ENCODE data around the gene DEGS1. TPM values are rescaled to one million over a fixed set of nuclear protein-coding genes. Genes with fewer than 3 reads are reported as not detected.

DEGS1 gene
- total and polyA plus RNA-seq, 2 experiments from 2014 or later, result 88.7 to 107 TPM

DNA sequence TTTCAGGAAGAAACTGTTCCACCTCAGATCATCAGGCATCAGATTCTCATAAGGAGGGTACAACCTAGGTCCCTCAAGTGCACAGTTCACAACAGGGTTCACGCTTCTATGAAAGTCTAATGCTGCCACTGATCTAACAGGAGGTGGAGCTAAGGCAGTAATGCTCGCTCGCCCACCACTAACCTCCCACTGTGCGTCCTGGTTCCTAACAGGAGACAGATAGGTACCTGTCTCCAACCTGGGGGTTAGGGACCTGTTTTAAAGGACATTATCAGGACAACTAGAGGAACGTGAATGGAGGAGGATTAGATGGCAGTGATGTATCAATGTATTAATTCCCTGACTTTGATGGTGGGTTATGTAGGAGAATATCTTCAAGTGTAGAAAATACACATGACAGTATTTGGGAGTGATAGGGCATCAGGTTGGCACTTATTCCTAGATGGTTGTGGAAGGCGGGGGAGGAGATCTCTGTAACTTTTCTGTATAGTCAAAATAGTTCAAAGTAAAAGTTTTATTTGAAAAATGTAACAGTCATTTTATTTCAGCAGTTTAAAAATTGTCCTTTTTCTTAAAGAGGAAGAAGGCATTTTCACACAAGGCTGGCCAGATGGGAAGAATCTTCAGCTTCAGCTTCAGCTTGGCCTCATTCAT, 43.9 kb downstream of the DEGS1 start:
- Histone ChIP-seq H3K27ac (no peak overlapping the region), H3K27me3 (no peaks in the 10 kb centered on the region), H3K79me2 (no peaks in the 10 kb centered on the region), H3K36me3 (replicated peaks; ENCODE audit: insufficient read depth, low read depth) (no peaks in the 10 kb centered on the region), H3K4me3 (no peak overlapping the region), H3K9me2 (replicated peaks; ENCODE audit: insufficient read depth) (no peaks in the 10 kb centered on the region), H3K4me2 (no peak overlapping the region), H2AFZ (no peak overlapping the region), H3K4me1 (ENCODE audit: insufficient read depth) (peaks cover 8% of the 10 kb centered on the region), H3K9me3 (ENCODE audit: low read depth) (no peaks in the 10 kb centered on the region), H4K20me1 (ENCODE audit: insufficient read depth, poor library complexity, severe bottlenecking) (no peaks in the 10 kb centered on the region)
- TF ChIP-seq EZH2 (IDR thresholded peaks at IDR 0.05; ENCODE audit: borderline replicate concordance), result no peak
- WGBS (ENCODE audit: low lambda C conversion rate, missing lambda C conversion rate), result 92% methylated on average over 6 of the region's 6 CpGs
- DNase-seq (ENCODE audit: low spot score), result no peak

- no peak overlapping the region for H3K27ac ChIP-seq
- no peak overlapping the region for H2AFZ ChIP-seq
- DNase-seq (ENCODE audit: low spot score), result no peak
- no peaks in the 10 kb centered on the region for H3K36me3 ChIP-seq (replicated peaks; ENCODE audit: insufficient read depth, low read depth)
- H3K9me2 ChIP-seq (replicated peaks; ENCODE audit: insufficient read depth), result no peaks in the 10 kb centered on the region
- H3K4me1 ChIP-seq (ENCODE audit: insufficient read depth), result no peaks in the 10 kb centered on the region
- no peaks in the 10 kb centered on the region for H4K20me1 ChIP-seq (ENCODE audit: insufficient read depth, poor library complexity, severe bottlenecking)
- TF ChIP-seq CTCF (IDR thresholded peaks at IDR 0.05; ENCODE audit: poor library complexity) (no peak), EZH2 (IDR thresholded peaks at IDR 0.05; ENCODE audit: borderline replicate concordance) (no peak), EZH2phosphoT487 (IDR thresholded peaks at IDR 0.05; ENCODE audit: low read depth, severe bottlenecking, unreplicated experiment) (no peak)
- no peak overlapping the region for H3K4me3 ChIP-seq
- no peaks in the 10 kb centered on the region for H3K27me3 ChIP-seq
- no peaks in the 10 kb centered on the region for H3K79me2 ChIP-seq
- H3K4me2 ChIP-seq, result no peak overlapping the region
- no peaks in the 10 kb centered on the region for H3K9me3 ChIP-seq (ENCODE audit: low read depth)
Measured at GRCh38 chr1:224234017-224234416, 51.0 kb downstream of the DEGS1 start.

- TF ChIP-seq EZH2phosphoT487 (IDR thresholded peaks at IDR 0.05; ENCODE audit: low read depth, severe bottlenecking, unreplicated experiment), result no peak
- TF ChIP-seq EZH2 (IDR thresholded peaks at IDR 0.05; ENCODE audit: borderline replicate concordance), result no peak
- no peak for TF ChIP-seq CTCF (IDR thresholded peaks at IDR 0.05; ENCODE audit: poor library complexity)
Measured at GRCh38 chr1:224235813-224236493, 52.9 kb downstream of the DEGS1 start.

DNA sequence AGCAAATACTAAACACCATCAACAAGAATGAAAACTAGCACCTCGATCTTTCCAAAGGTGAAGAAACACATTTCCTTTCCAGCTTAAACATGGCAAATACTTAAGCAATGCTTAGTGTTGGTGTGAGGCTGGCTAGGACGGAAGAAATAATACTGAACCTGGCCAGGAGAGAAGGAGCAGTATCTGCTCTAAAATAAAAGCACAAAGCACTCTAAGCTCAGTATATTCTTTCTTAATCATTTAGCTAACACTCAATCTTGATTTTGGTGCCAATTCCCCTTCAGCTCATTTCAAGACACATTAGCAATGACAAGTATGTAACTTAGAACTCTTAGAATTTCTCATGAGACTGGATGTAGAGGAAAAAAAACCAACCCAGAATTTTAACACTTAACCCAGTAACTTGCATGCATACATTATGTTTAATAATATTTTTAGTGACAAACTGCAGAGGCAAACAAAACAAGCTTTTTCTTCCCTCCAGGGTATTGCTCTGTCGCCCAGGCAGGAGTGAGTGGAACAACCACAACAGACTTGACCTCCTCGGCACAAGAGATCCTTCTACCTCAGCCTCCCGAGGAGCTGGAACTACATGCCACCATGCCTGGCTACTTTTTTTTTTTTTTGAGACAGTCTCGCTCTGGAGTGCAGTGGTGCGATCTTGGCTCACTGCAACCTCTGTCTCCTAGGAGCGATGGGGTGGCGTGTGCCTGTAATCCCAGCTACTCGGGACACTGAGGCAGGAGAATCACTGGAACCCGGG, 54.3 kb downstream of the DEGS1 start:
- Histone ChIP-seq H4K20me1 (ENCODE audit: insufficient read depth, poor library complexity, severe bottlenecking) (no peaks in the 10 kb centered on the region), H3K36me3 (replicated peaks; ENCODE audit: insufficient read depth, low read depth) (no peaks in the 10 kb centered on the region), H3K27ac (no peak overlapping the region), H3K4me2 (no peak overlapping the region), H3K4me1 (ENCODE audit: insufficient read depth) (no peaks in the 10 kb centered on the region), H3K9me3 (ENCODE audit: low read depth) (no peaks in the 10 kb centered on the region), H3K4me3 (no peak overlapping the region), H3K27me3 (no peaks in the 10 kb centered on the region), H3K79me2 (no peaks in the 10 kb centered on the region), H3K9me2 (replicated peaks; ENCODE audit: insufficient read depth) (no peaks in the 10 kb centered on the region), H2AFZ (no peak overlapping the region)
- WGBS (ENCODE audit: low lambda C conversion rate, missing lambda C conversion rate), result 97% methylated on average over 11 of the region's 11 CpGs
- DNase-seq (ENCODE audit: low spot score), result no peak
- TF ChIP-seq EZH2 (IDR thresholded peaks at IDR 0.05; ENCODE audit: borderline replicate concordance), result no peak
- no peak for TF ChIP-seq CTCF (IDR thresholded peaks at IDR 0.05; ENCODE audit: poor library complexity)
- TF ChIP-seq EZH2phosphoT487 (IDR thresholded peaks at IDR 0.05; ENCODE audit: low read depth, severe bottlenecking, unreplicated experiment), result no peak

More at GRCh38 chr1:224235813-224236493, 52.9 kb downstream of the DEGS1 start:
- no peak overlapping the region for H3K4me3 ChIP-seq
- H3K9me3 ChIP-seq (ENCODE audit: low read depth), result no peaks in the 10 kb centered on the region
- H3K79me2 ChIP-seq, result no peaks in the 10 kb centered on the region
- DNase-seq (ENCODE audit: low spot score), result no peak
- no peaks in the 10 kb centered on the region for H4K20me1 ChIP-seq (ENCODE audit: insufficient read depth, poor library complexity, severe bottlenecking)
- no peaks in the 10 kb centered on the region for H3K9me2 ChIP-seq (replicated peaks; ENCODE audit: insufficient read depth)
- H3K27me3 ChIP-seq, result no peaks in the 10 kb centered on the region
- H2AFZ ChIP-seq, result no peak overlapping the region
- WGBS (ENCODE audit: low lambda C conversion rate, missing lambda C conversion rate), result 85% methylated on average over 2 of the region's 2 CpGs
- H3K27ac ChIP-seq, result no peak overlapping the region
- H3K36me3 ChIP-seq (replicated peaks; ENCODE audit: insufficient read depth, low read depth), result no peaks in the 10 kb centered on the region
- no peaks in the 10 kb centered on the region for H3K4me1 ChIP-seq (ENCODE audit: insufficient read depth)
- H3K4me2 ChIP-seq, result no peak overlapping the region

Measured in hepatocyte (in vitro differentiated cells).